CD14-positive monocyte (primary cell): ENCODE data around the gene G2E3. TPM values are rescaled to one million over a fixed set of nuclear protein-coding genes. Genes with fewer than 3 reads are reported as not detected.

Experiments used
- DNase-seq, 3 donors: peaks; one replicate each; pipeline ENCODE4 v3.0.0-alpha.2; 2011 to 2022
- H2AFZ ChIP-seq: 2 replicates; pipeline ENCODE4 v1.6.0; 2012; ENCODE audit warnings: mild to moderate bottlenecking, low read depth, low read length, inconsistent platforms; ENCODE audit not compliant: insufficient read depth, poor library complexity, severe bottlenecking
- H3K27ac ChIP-seq, 2 donors: 1 replicate in 1 of 2; 2 replicates in 1 of 2; pipeline ENCODE4 v1.5.1; 2012 to 2013; ENCODE audit warnings: low read length in 2 of 2, control low read depth in 1 of 2, inconsistent platforms in 1 of 2, low read depth in 1 of 2, mild to moderate bottlenecking in 1 of 2
- H3K27me3 ChIP-seq, 2 donors: one replicate each; pipeline versions ENCODE4 v1.6.0 to v1.6.1; 2011 to 2013; ENCODE audit warnings: low read length in 2 of 2; ENCODE audit not compliant: control insufficient read depth in 2 of 2, insufficient read depth in 2 of 2
- H3K36me3 ChIP-seq, 2 donors: replicated peaks in 1 of 2; 1 replicate in 1 of 2; 2 replicates in 1 of 2; pipeline versions ENCODE4 v1.5.1 to v1.6.1; 2012 to 2013; ENCODE audit warnings: low read length in 2 of 2, control low read depth in 1 of 2, inconsistent platforms in 1 of 2, mild to moderate bottlenecking in 1 of 2; ENCODE audit not compliant: insufficient read depth in 2 of 2, control insufficient read depth in 1 of 2
- H3K4me1 ChIP-seq, 2 donors: 1 replicate in 1 of 2; 2 replicates in 1 of 2; pipeline versions ENCODE4 v1.5.1 to v1.6.1; 2012 to 2013; ENCODE audit warnings: low read length in 2 of 2, control low read depth in 1 of 2, inconsistent platforms in 1 of 2, mild to moderate bottlenecking in 1 of 2, moderate library complexity in 1 of 2; ENCODE audit not compliant: insufficient read depth in 2 of 2, control insufficient read depth in 1 of 2
- H3K4me2 ChIP-seq: replicated peaks from 2 replicates; pipeline ENCODE3; 2012; ENCODE audit warnings: low read length, moderate library complexity, mild to moderate bottlenecking; ENCODE audit not compliant: poor library complexity, severe bottlenecking; ENCODE audit errors: extremely low read depth
- H3K4me3 ChIP-seq, 3 experiments: fragments of 200-600 bp in 1 of 3; sonication (generic) in 1 of 3; replicated peaks in 1 of 3; 1 replicate in 2 of 3; 2 replicates in 1 of 3; pipeline ENCODE4 v1.5.1; 2011 to 2013; ENCODE audit warnings: low read length in 3 of 3, mild to moderate bottlenecking in 3 of 3, control low read depth in 2 of 3, low read depth in 2 of 3, inconsistent platforms in 1 of 3, moderate library complexity in 1 of 3
- H3K79me2 ChIP-seq: 2 replicates; pipeline ENCODE4 v1.6.0; 2012; ENCODE audit warnings: mild to moderate bottlenecking, control low read depth, inconsistent platforms, low read length, moderate library complexity; ENCODE audit not compliant: insufficient read depth
- H3K9ac ChIP-seq: 2 replicates; pipeline ENCODE4 v1.6.0; 2017; ENCODE audit warnings: low read length, mild to moderate bottlenecking; ENCODE audit not compliant: insufficient read depth, poor library complexity, severe bottlenecking
- H3K9me3 ChIP-seq, 2 donors: replicated peaks in 1 of 2; 1 replicate in 1 of 2; 2 replicates in 1 of 2; pipeline versions ENCODE4 v1.5.1 to v1.6.1; 2012 to 2013; ENCODE audit warnings: low read length in 2 of 2, control low read depth in 1 of 2; ENCODE audit not compliant: control insufficient read depth in 1 of 2, insufficient read depth in 1 of 2
- H4K20me1 ChIP-seq: 2 replicates; pipeline ENCODE4 v1.6.0; 2012; ENCODE audit warnings: mild to moderate bottlenecking, low read length, control low read depth, moderate library complexity; ENCODE audit not compliant: insufficient read depth
- H3K27ac Mint-ChIP-seq, 7 donors: one replicate each; pipeline ENCODE4 v1.8.0; 2020; ENCODE audit warnings: mild to moderate bottlenecking in 7 of 7, mixed read lengths in 7 of 7, moderate library complexity in 6 of 7, inconsistent platforms in 2 of 7
- H3K27me3 Mint-ChIP-seq, 3 donors: one replicate each; pipeline ENCODE4 v1.8.0; 2021 to 2022; ENCODE audit warnings: low read depth in 3 of 3, mild to moderate bottlenecking in 3 of 3, mixed read lengths in 3 of 3, moderate library complexity in 3 of 3, inconsistent platforms in 1 of 3
- H3K36me3 Mint-ChIP-seq, 2 donors: one replicate each; pipeline ENCODE4 v1.8.0; 2020; ENCODE audit warnings: mixed read lengths in 2 of 2, inconsistent platforms in 1 of 2, mild to moderate bottlenecking in 1 of 2
- H3K4me1 Mint-ChIP-seq: one replicate; pipeline ENCODE4 v1.8.0; 2020; ENCODE audit warnings: mild to moderate bottlenecking, mixed read lengths
- H3K4me3 Mint-ChIP-seq, 2 donors: one replicate each; pipeline ENCODE4 v1.8.0; 2020; ENCODE audit warnings: mild to moderate bottlenecking in 2 of 2, mixed read lengths in 2 of 2, moderate library complexity in 1 of 2
- H3K9me3 Mint-ChIP-seq, 7 donors: one replicate each; pipeline ENCODE4 v1.8.0; 2020 to 2022; ENCODE audit warnings: mixed read lengths in 7 of 7, mild to moderate bottlenecking in 6 of 7, moderate library complexity in 6 of 7, inconsistent platforms in 2 of 7
- WGBS: methylation state at CpG from one replicate; pipeline ENCODE4 v1.1.5; 2013; ENCODE audit warnings: missing lambda C conversion rate; ENCODE audit not compliant: insufficient coverage; 5-methylcytosine and 5-hydroxymethylcytosine counted together
- intact Hi-C, 2 donors: fragments of 100-400 bp; cut with micrococcal nuclease; formaldehyde crosslinking; loops; one replicate each; pipeline versions ENCODE4 v1.15.0 to v1.15.1; 2023
- polyA plus RNA-seq, 3 donors: library from polyadenylated mRNA; depleted of rRNA in 1 of 3; unstranded in 2 of 3; stranded (reverse) in 1 of 3; fragments of 300-500 nt in 2 of 3; fragments of >200 nt in 1 of 3; fragmentation: Illumina TruSeq in 2 of 3; gene quantifications; 1 replicate in 2 of 3; 2 replicates in 1 of 3; pipeline ENCODE4 v1.2.3, GENCODE V29; 2012 to 2021
- TF ChIP-seq, protein P1 (sequence below): fragments of 200-600 bp; IDR thresholded peaks from one replicate; pipeline ENCODE4 v1.8.0; 2022; ENCODE audit warnings: antibody characterized with exemption, mild to moderate bottlenecking

G2E3 gene
- polyA plus RNA-seq, 3 donors: 5.6 to 12.1 (median 5.6) TPM

DNA sequence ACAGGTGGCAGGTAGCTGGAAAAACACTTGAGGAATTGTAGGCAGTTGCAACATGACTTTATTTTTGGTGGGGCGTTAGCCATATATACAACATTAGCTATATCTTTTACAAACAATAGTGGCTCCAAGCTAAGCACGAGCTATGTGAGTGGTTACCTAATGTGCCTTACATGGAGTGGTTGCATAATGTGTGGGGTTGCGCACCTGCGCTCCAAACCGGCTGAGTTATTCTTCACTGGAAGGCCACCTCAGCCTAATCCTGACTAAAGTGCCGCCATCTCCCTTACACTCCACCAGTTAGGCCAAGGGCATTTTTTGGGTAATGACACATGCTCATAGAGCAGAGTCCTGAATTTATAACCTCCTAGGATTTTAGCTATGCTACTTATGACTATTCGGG lies 31.8 kb upstream of the G2E3 start:
- H3K4me1 ChIP-seq: no peaks in the 10 kb centered on the region
- H2AFZ ChIP-seq: no peak overlapping the region
- H3K9ac ChIP-seq: no peak overlapping the region
- no peaks in the 10 kb centered on the region for H4K20me1 ChIP-seq
- Mint-ChIP-seq H3K27me3 (peaks cover 0 to 2% (median 2%) of the 10 kb centered on the region in 3 donors), H3K4me1 (peaks cover 3% of the 10 kb centered on the region), H3K36me3 (no peaks in the 10 kb centered on the region), H3K27ac (no peak overlapping the region), H3K9me3 (peaks cover 0 to 3% (median 0%) of the 10 kb centered on the region in 7 donors), H3K4me3 (no peak overlapping the region)
- no peak overlapping the region for H3K4me2 ChIP-seq
- DNase-seq: no peak
- no peaks in the 10 kb centered on the region for H3K27me3 ChIP-seq
- 100% methylated on average over 2 of the region's 7 CpGs for WGBS
- no peaks in the 10 kb centered on the region for H3K79me2 ChIP-seq
- no peak overlapping the region for H3K4me3 ChIP-seq
- intact Hi-C loops: no loop called here
- no peaks in the 10 kb centered on the region for H3K9me3 ChIP-seq
- TF ChIP-seq, protein P1, sequence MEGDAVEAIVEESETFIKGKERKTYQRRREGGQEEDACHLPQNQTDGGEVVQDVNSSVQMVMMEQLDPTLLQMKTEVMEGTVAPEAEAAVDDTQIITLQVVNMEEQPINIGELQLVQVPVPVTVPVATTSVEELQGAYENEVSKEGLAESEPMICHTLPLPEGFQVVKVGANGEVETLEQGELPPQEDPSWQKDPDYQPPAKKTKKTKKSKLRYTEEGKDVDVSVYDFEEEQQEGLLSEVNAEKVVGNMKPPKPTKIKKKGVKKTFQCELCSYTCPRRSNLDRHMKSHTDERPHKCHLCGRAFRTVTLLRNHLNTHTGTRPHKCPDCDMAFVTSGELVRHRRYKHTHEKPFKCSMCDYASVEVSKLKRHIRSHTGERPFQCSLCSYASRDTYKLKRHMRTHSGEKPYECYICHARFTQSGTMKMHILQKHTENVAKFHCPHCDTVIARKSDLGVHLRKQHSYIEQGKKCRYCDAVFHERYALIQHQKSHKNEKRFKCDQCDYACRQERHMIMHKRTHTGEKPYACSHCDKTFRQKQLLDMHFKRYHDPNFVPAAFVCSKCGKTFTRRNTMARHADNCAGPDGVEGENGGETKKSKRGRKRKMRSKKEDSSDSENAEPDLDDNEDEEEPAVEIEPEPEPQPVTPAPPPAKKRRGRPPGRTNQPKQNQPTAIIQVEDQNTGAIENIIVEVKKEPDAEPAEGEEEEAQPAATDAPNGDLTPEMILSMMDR: no peak
- H3K36me3 ChIP-seq: no peaks in the 10 kb centered on the region
- no peak overlapping the region for H3K27ac ChIP-seq

DNA sequence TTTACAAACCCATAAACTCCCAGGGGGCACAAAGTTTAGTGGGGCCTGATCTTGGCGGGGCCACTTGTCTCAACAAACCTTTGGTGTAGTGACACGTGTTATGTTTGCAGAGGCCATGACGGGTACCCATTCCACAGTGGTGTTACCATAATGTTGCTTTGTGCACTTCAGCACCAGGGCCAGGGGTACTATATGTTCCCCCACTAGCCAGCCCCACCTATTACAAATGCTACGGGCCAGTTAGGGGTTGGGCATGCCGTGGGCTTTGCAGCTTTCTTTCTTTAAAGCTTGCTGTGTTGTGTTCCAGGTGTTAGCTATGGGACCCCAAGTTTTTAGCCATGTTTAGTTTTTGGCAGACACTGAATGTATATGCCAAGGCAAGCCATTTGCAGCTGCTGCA lies 30.8 kb upstream of the G2E3 start:
- H3K27me3 ChIP-seq: no peaks in the 10 kb centered on the region
- 95% methylated on average over 3 of the region's 5 CpGs for WGBS
- intact Hi-C loops: no loop called here
- Mint-ChIP-seq H3K9me3 (peaks cover 0 to 3% (median 0%) of the 10 kb centered on the region in 7 donors), H3K4me3 (no peak overlapping the region), H3K36me3 (no peaks in the 10 kb centered on the region), H3K4me1 (peaks cover 3% of the 10 kb centered on the region), H3K27ac (no peak overlapping the region), H3K27me3 (peaks cover 0 to 2% (median 2%) of the 10 kb centered on the region in 3 donors)
- H4K20me1 ChIP-seq: no peaks in the 10 kb centered on the region
- DNase-seq: no peak
- no peak overlapping the region for H3K9ac ChIP-seq
- no peak overlapping the region for H3K27ac ChIP-seq
- no peak overlapping the region for H3K4me3 ChIP-seq
- H3K79me2 ChIP-seq: no peaks in the 10 kb centered on the region
- TF ChIP-seq, protein P1: no peak
- no peak overlapping the region for H3K4me2 ChIP-seq
- H3K9me3 ChIP-seq: no peaks in the 10 kb centered on the region
- H3K4me1 ChIP-seq: no peaks in the 10 kb centered on the region
- H3K36me3 ChIP-seq: no peaks in the 10 kb centered on the region
- no peak overlapping the region for H2AFZ ChIP-seq
